Dermis microvascular lymphatic vessel endothelial cell (primary cell): ENCODE measurements around the gene SYNE4. TPM values are rescaled to one million over a fixed set of nuclear protein-coding genes. Genes with fewer than 3 reads are reported as not detected.
"Not testable (repeated sequence)": the region's sequence is repeated elsewhere in the genome, so short reads cannot be mapped to it uniquely, and the experiment has no call there.

ENCODE experiments used
- DNase-seq, 2 donors: peaks; one replicate each; pipeline versions ENCODE4 v3.0.0 to v3.0.0-alpha.2; 2010; ENCODE audit warnings: low read depth in 2 of 2
- total RNA-seq: library from RNA; depleted of rRNA; stranded (reverse); fragments of >200 nt; gene quantifications from 2 replicates; pipeline ENCODE4 v1.2.1, GENCODE V29; 2014

The SYNE4 gene
- total RNA-seq, 1 donor from 2014 or later = under 0.01 TPM

DNA sequence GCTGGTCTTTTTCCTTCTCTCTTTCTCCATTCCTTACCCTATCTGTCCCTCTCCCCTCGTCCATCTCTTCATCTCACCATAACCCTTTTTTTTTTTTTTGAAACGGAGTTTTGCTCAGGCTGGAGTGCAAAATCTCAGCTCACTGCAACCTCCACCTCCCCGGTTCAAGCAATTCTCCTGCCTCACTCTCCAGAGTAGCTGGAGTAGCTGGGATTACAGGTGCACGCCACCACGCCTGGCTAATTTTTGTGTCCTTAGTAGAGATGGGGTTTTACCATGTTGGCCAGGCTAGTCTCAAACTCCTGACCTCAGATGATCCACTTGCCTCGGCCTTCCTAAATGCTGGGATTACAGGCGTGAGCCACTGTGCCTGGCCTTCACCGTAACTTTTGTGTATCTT, 51.2 kb downstream of the SYNE4 start:
- not testable (repeated sequence) for DNase-seq

- no peak for DNase-seq
These were observed 52.6 kb downstream of the SYNE4 start for GRCh38 chr19:35955881-35956634.

Other genes with a start within 250 kb of the SYNE4 start
- 1.0 and 2.3 TPM in 2 replicates for gene ARHGAP33, start 233.2 kb downstream of the SYNE4 start, total RNA-seq
- not detected in 2 replicates for gene PRODH2, start 196.0 kb downstream of the SYNE4 start, total RNA-seq
- gene NPHS1, start 156.3 kb downstream of the SYNE4 start, total RNA-seq = not detected in 2 replicates
- not detected in 2 replicates for gene KIRREL2, start 151.9 kb downstream of the SYNE4 start, total RNA-seq
- gene APLP1, start 140.2 kb downstream of the SYNE4 start, total RNA-seq = 1.8 TPM in 2 replicates
- 1.4 and 2.8 TPM in 2 replicates for gene NFKBID, start 108.3 kb downstream of the SYNE4 start, total RNA-seq
- gene HCST, start 106.3 kb downstream of the SYNE4 start, total RNA-seq = 0.38 and 0.39 TPM in 2 replicates
- not detected in 2 replicates for gene TYROBP, start 100.5 kb downstream of the SYNE4 start, total RNA-seq
- 0.77 and 2.9 TPM in 2 replicates for gene LRFN3, start 72.4 kb downstream of the SYNE4 start, total RNA-seq
- gene SDHAF1, start 13.6 kb downstream of the SYNE4 start, total RNA-seq = 7.2 and 14.0 TPM in 2 replicates
- 5.5 and 8.7 TPM in 2 replicates for gene ALKBH6, start 5.4 kb upstream of the SYNE4 start, total RNA-seq
- gene CLIP3, start 24.1 kb upstream of the SYNE4 start, total RNA-seq = 1.3 and 6.1 TPM in 2 replicates
- 0.77 and 1.1 TPM in 2 replicates for gene THAP8, start 45.5 kb upstream of the SYNE4 start, total RNA-seq
- 1.8 and 2.7 TPM in 2 replicates for gene WDR62, start 46.1 kb upstream of the SYNE4 start, total RNA-seq
- not detected in 2 replicates for gene OVOL3, start 102.3 kb upstream of the SYNE4 start, total RNA-seq
- gene POLR2I, start 106.1 kb upstream of the SYNE4 start, total RNA-seq = 108 and 117 TPM in 2 replicates
- 163 and 164 TPM in 2 replicates for gene TBCB, start 106.7 kb upstream of the SYNE4 start, total RNA-seq
- 383 and 452 TPM in 2 replicates for gene CAPNS1, start 131.3 kb upstream of the SYNE4 start, total RNA-seq
- 32.7 and 77.4 TPM in 2 replicates for gene COX7A1, start 143.6 kb upstream of the SYNE4 start, total RNA-seq
- gene ZNF565, start 205.9 kb upstream of the SYNE4 start, total RNA-seq = 2.2 and 3.3 TPM in 2 replicates
- 49.2 and 60.7 TPM in 2 replicates for gene ZNF146, start 206.3 kb upstream of the SYNE4 start, total RNA-seq